Muscle layer of duodenum (tissue), 2 donors: ENCODE measurements around the gene IFT52.

Source experiments
- H3K27ac ChIP-seq: one replicate; pipeline ENCODE4 v1.7.0; 2013; ENCODE audit warnings: mild to moderate bottlenecking, low read length
- H3K27me3 ChIP-seq: one replicate; pipeline ENCODE4 v1.7.0; 2013; ENCODE audit warnings: low read depth, mild to moderate bottlenecking, control low read depth, low read length
- H3K36me3 ChIP-seq, 2 donors: one replicate each; pipeline ENCODE4 v1.7.0; 2013; ENCODE audit warnings: low read length in 2 of 2, control low read depth in 1 of 2, mild to moderate bottlenecking in 1 of 2; ENCODE audit not compliant: insufficient read depth in 2 of 2, control insufficient read depth in 1 of 2
- H3K4me1 ChIP-seq, 2 donors: one replicate each; pipeline ENCODE4 v1.7.0; 2013; ENCODE audit warnings: low read length in 2 of 2, mild to moderate bottlenecking in 2 of 2, control low read depth in 1 of 2, moderate library complexity in 1 of 2; ENCODE audit not compliant: insufficient read depth in 2 of 2, control insufficient read depth in 1 of 2
- H3K4me3 ChIP-seq, 2 donors: one replicate each; pipeline ENCODE4 v1.7.0; 2013; ENCODE audit warnings: low read length in 2 of 2, low read depth in 1 of 2, mild to moderate bottlenecking in 1 of 2
- H3K9me3 ChIP-seq, 2 donors: one replicate each; pipeline ENCODE4 v1.7.0; 2013; ENCODE audit warnings: low read length in 2 of 2, control low read depth in 1 of 2, mild to moderate bottlenecking in 1 of 2; ENCODE audit not compliant: control insufficient read depth in 1 of 2
- donor health status: healthy.

Gene IFT52

DNA sequence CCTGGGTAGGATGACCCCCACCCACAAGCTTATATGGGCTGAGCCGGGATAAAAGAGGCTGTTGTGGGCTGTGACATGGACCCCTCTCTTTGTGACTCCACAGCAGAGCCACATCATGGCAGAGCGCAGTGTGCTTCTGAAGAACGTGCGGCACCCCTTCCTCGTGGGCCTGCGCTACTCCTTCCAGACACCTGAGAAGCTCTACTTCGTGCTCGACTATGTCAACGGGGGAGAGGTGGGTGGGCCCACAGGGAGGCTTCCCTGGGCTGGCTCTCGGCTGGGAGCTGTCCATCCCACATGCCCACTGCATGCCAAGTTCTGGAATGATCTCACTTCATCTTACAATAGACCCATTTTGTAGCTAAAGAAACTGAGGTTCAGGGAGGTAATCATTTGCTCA is 21.5 kb upstream of the IFT52 start:
- H3K27ac ChIP-seq: no peak overlapping the region
- H3K36me3 ChIP-seq: no peaks in the 10 kb centered on the region
- no peaks in the 10 kb centered on the region for H3K9me3 ChIP-seq

GRCh38 chr20:43570496-43570895 is 20.2 kb upstream of the IFT52 start:
- no peaks in the 10 kb centered on the region for H3K9me3 ChIP-seq
- no peaks in the 10 kb centered on the region for H3K4me1 ChIP-seq
- no peaks in the 10 kb centered on the region for H3K27me3 ChIP-seq
- H3K4me3 ChIP-seq: no peak overlapping the region
- no peak overlapping the region for H3K27ac ChIP-seq
- no peaks in the 10 kb centered on the region for H3K36me3 ChIP-seq

More for the DNA sequence above, 21.5 kb upstream of the IFT52 start:
- H3K27me3 ChIP-seq: no peaks in the 10 kb centered on the region
- H3K4me1 ChIP-seq: no peaks in the 10 kb centered on the region
- no peak overlapping the region for H3K4me3 ChIP-seq

GRCh38 chr20:43571310-43571709 is 19.4 kb upstream of the IFT52 start:
- no peaks in the 10 kb centered on the region for H3K9me3 ChIP-seq
- H3K4me1 ChIP-seq: no peaks in the 10 kb centered on the region
- H3K36me3 ChIP-seq: no peaks in the 10 kb centered on the region
- H3K27me3 ChIP-seq: no peaks in the 10 kb centered on the region
- H3K27ac ChIP-seq: no peak overlapping the region
- H3K4me3 ChIP-seq: no peak overlapping the region

DNA sequence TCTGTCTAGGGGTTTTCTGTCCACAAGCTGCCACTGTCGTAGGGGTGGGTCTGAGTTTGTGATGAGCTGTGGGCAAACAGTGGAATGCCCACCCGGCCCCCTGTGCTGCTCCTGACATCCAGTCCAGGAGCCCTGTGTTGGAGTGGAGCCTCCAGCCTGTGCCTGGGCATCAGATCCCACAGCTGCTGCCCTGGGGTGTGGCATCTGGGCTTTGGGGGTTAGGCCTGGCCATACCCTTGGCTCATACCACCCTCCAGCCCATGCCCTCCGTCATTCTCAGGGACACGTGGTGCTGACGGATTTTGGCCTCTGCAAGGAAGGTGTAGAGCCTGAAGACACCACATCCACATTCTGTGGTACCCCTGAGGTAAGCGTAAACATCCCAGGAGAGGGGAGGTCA is 19.0 kb upstream of the IFT52 start:
- Histone ChIP-seq H3K27me3 (no peaks in the 10 kb centered on the region), H3K4me3 (no peak overlapping the region), H3K27ac (no peak overlapping the region), H3K9me3 (no peaks in the 10 kb centered on the region), H3K4me1 (no peaks in the 10 kb centered on the region), H3K36me3 (no peaks in the 10 kb centered on the region)

DNA sequence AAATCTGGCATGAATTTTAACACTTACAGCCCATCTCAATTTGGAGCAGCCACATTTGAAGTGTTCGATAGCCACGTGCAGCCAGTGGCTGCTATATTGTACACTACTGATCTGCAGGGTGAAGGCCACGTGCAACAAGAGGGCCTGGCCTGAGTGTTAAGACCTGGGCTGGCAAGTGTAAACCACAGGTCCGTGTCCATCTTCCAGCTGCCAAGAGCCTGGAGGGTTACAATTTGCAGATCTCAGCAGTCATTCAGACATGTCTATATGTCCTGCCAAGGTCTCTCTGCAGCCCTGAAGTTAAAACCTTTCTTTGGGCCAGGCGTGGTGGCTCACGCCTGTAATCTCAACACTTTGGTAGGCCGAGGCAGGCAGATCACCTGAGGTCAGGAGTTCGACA is 17.8 kb upstream of the IFT52 start:
- no peaks in the 10 kb centered on the region for H3K9me3 ChIP-seq
- no peaks in the 10 kb centered on the region for H3K27me3 ChIP-seq
- H3K27ac ChIP-seq: no peak overlapping the region
- no peak overlapping the region for H3K4me3 ChIP-seq
- no peaks in the 10 kb centered on the region for H3K4me1 ChIP-seq
- H3K36me3 ChIP-seq: no peaks in the 10 kb centered on the region

DNA sequence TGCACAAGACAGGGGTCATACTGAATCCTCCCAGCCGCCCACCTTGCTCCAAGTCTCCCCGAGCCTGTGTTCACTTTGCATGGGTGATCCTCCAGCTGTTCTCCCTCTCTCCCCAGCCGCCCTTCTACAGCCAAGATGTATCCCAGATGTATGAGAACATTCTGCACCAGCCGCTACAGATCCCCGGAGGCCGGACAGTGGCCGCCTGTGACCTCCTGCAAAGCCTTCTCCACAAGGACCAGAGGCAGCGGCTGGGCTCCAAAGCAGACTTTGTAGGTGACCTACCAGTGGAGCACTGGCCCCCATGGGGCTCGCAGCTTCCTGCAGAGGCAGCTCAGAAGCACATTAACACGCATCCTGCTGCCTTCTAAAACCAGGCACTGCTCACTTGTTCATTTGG is 14.6 kb upstream of the IFT52 start:
- no peaks in the 10 kb centered on the region for H3K9me3 ChIP-seq
- H3K36me3 ChIP-seq: no peaks in the 10 kb centered on the region
- H3K27ac ChIP-seq: no peak overlapping the region
- no peaks in the 10 kb centered on the region for H3K4me1 ChIP-seq
- no peak overlapping the region for H3K4me3 ChIP-seq
- H3K27me3 ChIP-seq: no peaks in the 10 kb centered on the region

GRCh38 chr20:43579861-43580793 is 10.6 kb upstream of the IFT52 start:
- no peaks in the 10 kb centered on the region for H3K36me3 ChIP-seq
- H3K27me3 ChIP-seq: no peaks in the 10 kb centered on the region

GRCh38 chr20:43583133-43583864 is 7.4 kb upstream of the IFT52 start:
- H3K27me3 ChIP-seq: no peaks in the 10 kb centered on the region
- H3K4me3 ChIP-seq: no peak overlapping the region
- no peaks in the 10 kb centered on the region for H3K36me3 ChIP-seq
- H3K27ac ChIP-seq: no peak overlapping the region
- H3K4me1 ChIP-seq: no peaks in the 10 kb centered on the region
- no peaks in the 10 kb centered on the region for H3K9me3 ChIP-seq

More at GRCh38 chr20:43579861-43580793, 10.6 kb upstream of the IFT52 start:
- H3K4me3 ChIP-seq: no peak overlapping the region
- no peak overlapping the region for H3K27ac ChIP-seq
- no peaks in the 10 kb centered on the region for H3K4me1 ChIP-seq
- no peaks in the 10 kb centered on the region for H3K9me3 ChIP-seq

GRCh38 chr20:43583982-43584432 is 6.7 kb upstream of the IFT52 start:
- no peaks in the 10 kb centered on the region for H3K27me3 ChIP-seq
- no peaks in the 10 kb centered on the region for H3K36me3 ChIP-seq
- no peak overlapping the region for H3K27ac ChIP-seq
- no peaks in the 10 kb centered on the region for H3K4me1 ChIP-seq
- no peak overlapping the region for H3K4me3 ChIP-seq
- no peaks in the 10 kb centered on the region for H3K9me3 ChIP-seq

DNA sequence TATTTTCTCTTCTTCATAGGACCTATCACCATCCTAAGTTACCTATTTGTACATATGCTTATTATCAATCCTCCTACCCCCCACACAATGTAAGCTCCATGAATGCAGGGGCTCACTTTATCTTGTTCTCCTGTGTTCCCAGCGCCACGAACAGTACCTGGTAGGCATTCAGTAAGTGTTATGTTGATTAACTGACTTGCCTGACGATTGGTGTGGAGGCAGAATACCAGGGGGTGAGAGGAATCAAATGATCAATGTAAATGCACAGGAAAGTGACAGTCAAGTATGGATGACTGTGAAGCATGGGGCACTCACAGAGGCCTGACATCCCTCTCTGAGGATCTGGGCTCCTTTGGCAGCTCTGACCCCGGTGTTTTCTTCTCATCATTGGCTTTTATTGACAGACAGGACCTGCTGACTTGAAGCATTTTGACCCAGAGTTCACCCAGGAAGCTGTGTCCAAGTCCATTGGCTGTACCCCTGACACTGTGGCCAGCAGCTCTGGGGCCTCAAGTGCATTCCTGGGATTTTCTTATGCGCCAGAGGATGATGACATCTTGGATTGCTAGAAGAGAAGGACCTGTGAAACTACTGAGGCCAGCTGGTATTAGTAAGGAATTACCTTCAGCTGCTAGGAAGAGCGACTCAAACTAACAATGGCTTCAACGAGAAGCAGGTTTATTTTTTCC is 6.1 kb upstream of the IFT52 start:
- H3K36me3 ChIP-seq: no peaks in the 10 kb centered on the region
- peaks cover 0 to 2% of the 10 kb centered on the region in 2 donors for H3K4me1 ChIP-seq
- no peak overlapping the region for H3K27ac ChIP-seq
- no peaks in the 10 kb centered on the region for H3K9me3 ChIP-seq
- no peaks in the 10 kb centered on the region for H3K27me3 ChIP-seq
- no peak overlapping the region for H3K4me3 ChIP-seq

- Histone ChIP-seq H3K4me3 (no peak overlapping the region), H3K4me1 (peaks cover 6 to 14% of the 10 kb centered on the region in 2 donors), H3K27ac (no peak overlapping the region)
Observed at GRCh38 chr20:43586641-43587040, 4.1 kb upstream of the IFT52 start.

More at GRCh38 chr20:43586641-43587040, 4.1 kb upstream of the IFT52 start:
- no peaks in the 10 kb centered on the region for H3K9me3 ChIP-seq
- no peaks in the 10 kb centered on the region for H3K27me3 ChIP-seq
- H3K36me3 ChIP-seq: no peaks in the 10 kb centered on the region
